HepG2 (cell line): ENCODE results near the gene LRP1B. TPM values are rescaled to one million over a fixed set of nuclear protein-coding genes. Genes with fewer than 3 reads are reported as not detected.

Source experiments
- ATAC-seq: fragments of 200-7000 bp; cut with Tn5 transposase; 3 replicates; pipeline ENCODE4 v1.9.1; 2020; ENCODE audit warnings: mild to moderate bottlenecking, moderate library complexity
- BruUV-seq: library from RNA; stranded (reverse); fragments of 400-500 nt; replicated peaks from 2 replicates; lab custom pipeline; 2021; lab: Mats Ljungman, UMichigan
- CTCF ChIA-PET: fragments of 300-600 bp; formaldehyde crosslinking; extraction: SDS; loops from one replicate; lab custom pipeline; 2021; ENCODE audit warnings: low total read pairs, inconsistent platforms, low intra/inter-chr PET ratio; lab: Yijun Ruan, JAX
- POLR2A ChIA-PET: fragments of 350-600 bp; sonication (Branson Sonifier 250); formaldehyde crosslinking; loops from one replicate; lab custom pipeline; 2020; ENCODE audit warnings: antibody characterized with exemption, inconsistent platforms; lab: Yijun Ruan, JAX
- DNase-seq: peaks from one replicate; pipeline ENCODE4 v3.0.0-alpha.2; 2015; ENCODE audit warnings: low spot score
- FAIRE-seq: peaks from 3 replicates; lab custom pipeline; 2011; peaks lifted over from hg19 to GRCh38; lab: Jason Lieb, UNC
- H2AFZ ChIP-seq: one replicate; pipeline ENCODE4 v1.6.1; 2011; ENCODE audit warnings: low read length, inconsistent platforms
- H3K27ac ChIP-seq: fragments of 300-600 bp; 3 replicates; pipeline ENCODE4 v1.8.0; 2011; ENCODE audit warnings: mixed run types, mild to moderate bottlenecking, mixed read lengths, low read length, inconsistent platforms; ENCODE audit not compliant: insufficient read depth; ENCODE audit errors: extremely low read length
- H3K27me3 ChIP-seq, 2 experiments: fragments of 200-600 bp in 1 of 2; 2 replicates in 1 of 2; 3 replicates in 1 of 2; pipeline versions ENCODE4 v1.6.0 to v1.8.0; 2011; ENCODE audit warnings: low read length in 2 of 2, mild to moderate bottlenecking in 2 of 2, moderate library complexity in 2 of 2, inconsistent platforms in 1 of 2; ENCODE audit not compliant: insufficient read depth in 2 of 2, control insufficient read depth in 1 of 2
- H3K36me3 ChIP-seq, 2 experiments: fragments of 200-600 bp in 1 of 2; replicated peaks in 1 of 2; 2 replicates in 1 of 2; 3 replicates in 1 of 2; pipeline versions ENCODE4 v1.5.1 to v1.8.0; 2011; ENCODE audit warnings: low read length in 2 of 2, inconsistent platforms in 1 of 2; ENCODE audit not compliant: insufficient read depth in 2 of 2, control insufficient read depth in 1 of 2
- H3K4me1 ChIP-seq: 2 replicates; pipeline ENCODE4 v1.5.1; 2012; ENCODE audit warnings: low read length, inconsistent platforms; ENCODE audit not compliant: insufficient read depth
- H3K4me2 ChIP-seq: 2 replicates; pipeline ENCODE4 v1.6.0; 2011; ENCODE audit warnings: low read depth, low read length, inconsistent platforms
- H3K4me3 ChIP-seq, 3 experiments: fragments of 200-600 bp in 1 of 3; sonication (generic), shearing (Covaris generic) in 1 of 3; replicated peaks in 1 of 3; 2 replicates each; pipeline ENCODE4 v1.5.1; 2011 to 2016; ENCODE audit warnings: low read length in 3 of 3, inconsistent platforms in 2 of 3, low read depth in 2 of 3, mild to moderate bottlenecking in 2 of 3, control low read depth in 1 of 3, mixed read lengths in 1 of 3; ENCODE audit not compliant: insufficient read depth in 1 of 3
- H3K79me2 ChIP-seq: one replicate; pipeline ENCODE4 v1.6.1; 2011; ENCODE audit warnings: low read length, inconsistent platforms; ENCODE audit not compliant: insufficient read depth
- H3K9ac ChIP-seq: 2 replicates; pipeline ENCODE4 v1.6.0; 2011; ENCODE audit warnings: mild to moderate bottlenecking, low read depth, low read length, inconsistent platforms; ENCODE audit not compliant: insufficient read depth
- H3K9me3 ChIP-seq: 2 replicates; pipeline ENCODE4 v1.5.1; 2012; ENCODE audit warnings: mild to moderate bottlenecking, low read length
- H4K20me1 ChIP-seq: 2 replicates; pipeline ENCODE4 v1.6.0; 2011; ENCODE audit warnings: inconsistent platforms, mild to moderate bottlenecking, low read length, moderate library complexity; ENCODE audit not compliant: insufficient read depth
- CHD2 ChIP-seq: IDR thresholded peaks from 2 replicates; pipeline ENCODE4 v1.6.1; 2011; ENCODE audit warnings: low read depth, low read length, improper control_type of control experiment
- ETV5 ChIP-seq: IDR thresholded peaks from 2 replicates; pipeline ENCODE4 v1.6.1; 2018; ENCODE audit warnings: missing biosample characterization, missing genetic modification reagents, inconsistent platforms, borderline replicate concordance
- FOXJ3 ChIP-seq: sonication (generic); formaldehyde crosslinking; IDR thresholded peaks from 2 replicates; pipeline ENCODE4 v1.4.0; 2020; ENCODE audit warnings: missing genetic modification reagents, mild to moderate bottlenecking, borderline replicate concordance
- MNT ChIP-seq: fragments of 450-650 bp; IDR thresholded peaks from 2 replicates; pipeline ENCODE4 v1.6.1; 2016
- MXD3 ChIP-seq: IDR thresholded peaks from 2 replicates; pipeline ENCODE4 v1.6.1; 2016; ENCODE audit warnings: mild to moderate bottlenecking, missing biosample characterization, missing genetic modification reagents
- MXI1 ChIP-seq: IDR thresholded peaks from 3 replicates; pipeline ENCODE4 v1.6.1; 2012; ENCODE audit warnings: low read depth, low read length, inconsistent platforms, borderline replicate concordance
- NPAS2 ChIP-seq: sonication (generic); formaldehyde crosslinking; IDR thresholded peaks from 2 replicates; pipeline ENCODE4 v1.8.0; 2022; ENCODE audit warnings: mild to moderate bottlenecking, missing genetic modification reagents, borderline replicate concordance
- NR2F2 ChIP-seq: IDR thresholded peaks from 2 replicates; pipeline ENCODE4 v1.6.1; 2012; ENCODE audit warnings: low read depth, inconsistent platforms, borderline replicate concordance
- PRDM10 ChIP-seq: sonication (generic); formaldehyde crosslinking; IDR thresholded peaks from 2 replicates; pipeline ENCODE4 v1.4.0; 2020; ENCODE audit warnings: low read depth, missing genetic modification reagents
- ZBTB42 ChIP-seq: sonication (generic); formaldehyde crosslinking; IDR thresholded peaks from 2 replicates; pipeline ENCODE4 v1.5.0; 2020; ENCODE audit warnings: mild to moderate bottlenecking, missing genetic modification reagents
- ZFP36 ChIP-seq: fragments of 150-350 bp; IDR thresholded peaks from 2 replicates; pipeline ENCODE4 v1.6.1; 2018; ENCODE audit warnings: borderline replicate concordance, low read length, low read depth; ENCODE audit not compliant: partially characterized antibody
- ZNF18 ChIP-seq: sonication (generic); formaldehyde crosslinking; IDR thresholded peaks from 2 replicates; pipeline ENCODE4 v1.8.0; 2022; ENCODE audit warnings: mild to moderate bottlenecking, missing genetic modification reagents; ENCODE audit not compliant: insufficient replicate concordance
- ZNF569 ChIP-seq: sonication (generic); formaldehyde crosslinking; IDR thresholded peaks from 2 replicates; pipeline ENCODE4 v1.5.0; 2020; ENCODE audit warnings: mild to moderate bottlenecking, missing genetic modification reagents, moderate library complexity, borderline replicate concordance
- ZNF720 ChIP-seq: sonication (generic); formaldehyde crosslinking; IDR thresholded peaks from 2 replicates; pipeline ENCODE4 v1.4.0; 2020; ENCODE audit warnings: missing genetic modification reagents
- ZNF766 ChIP-seq: sonication (generic); formaldehyde crosslinking; IDR thresholded peaks from 2 replicates; pipeline ENCODE4 v1.5.0; 2020; ENCODE audit warnings: missing genetic modification reagents, borderline replicate concordance
- ZUFSP ChIP-seq: sonication (generic); formaldehyde crosslinking; IDR thresholded peaks from 2 replicates; pipeline ENCODE4 v1.9.0; 2021; ENCODE audit warnings: missing genetic modification reagents, mild to moderate bottlenecking, borderline replicate concordance
- WGBS: methylation state at CpG from one replicate; pipeline ENCODE4 v1.1.6; 2017; ENCODE audit warnings: low lambda C conversion rate; 5-methylcytosine and 5-hydroxymethylcytosine counted together
- in situ Hi-C: cut with HindIII; loops from 2 replicates; pipeline ENCODE4 v1.10.0; 2017; ENCODE audit warnings: low pct_unique_long_range_greater_than_20kb; ENCODE audit not compliant: extremely low pct_ligation_motif_present
- intact Hi-C: fragments of 100-400 bp; cut with micrococcal nuclease; formaldehyde crosslinking; loops from one replicate; pipeline ENCODE4 v1.10.0; 2022; ENCODE audit not compliant: unreplicated experiment
- polyA plus RNA-seq, 8 experiments: library from polyadenylated mRNA; depleted of rRNA in 3 of 8; stranded (reverse) in 7 of 8; unstranded in 1 of 8; fragments of >200 nt; fragmentation: Illumina TruSeq in 4 of 8; extraction: Trizol in 4 of 8; gene quantifications; 2 replicates each; pipeline versions ENCODE4 v1.2.1 to v1.2.3, GENCODE V29; 2011 to 2016; ENCODE audit warnings: low read depth in 4 of 8, missing spikeins in 1 of 8, mixed read lengths in 1 of 8; ENCODE audit not compliant: insufficient read depth in 1 of 8
- total RNA-seq, 5 experiments: library from RNA; depleted of rRNA; stranded (reverse); fragments of >200 nt; fragmentation: Illumina TruSeq; extraction: Trizol; gene quantifications; 2 replicates each; pipeline ENCODE4 v1.2.3, GENCODE V29; 2016; ENCODE audit warnings: low read depth in 1 of 5

Gene LRP1B
- total and polyA plus RNA-seq, 2 of the 13 experiments (the other 11 are each of a cell fraction or from before 2014, with no cell fraction given), result 0.04 TPM; not detected in 1

- Histone ChIP-seq H3K27me3 (no peaks in the 10 kb centered on the region), H3K79me2 (no peaks in the 10 kb centered on the region), H3K27ac (no peak overlapping the region), H3K36me3 (no peaks in the 10 kb centered on the region), H3K9ac (no peak overlapping the region), H4K20me1 (no peaks in the 10 kb centered on the region), H3K9me3 (no peaks in the 10 kb centered on the region), H3K4me3 (no peak overlapping the region), H3K4me1 (peaks cover 6% of the 10 kb centered on the region), H3K4me2 (no peak overlapping the region), H2AFZ (no peak overlapping the region)
- FAIRE-seq (no peak), ATAC-seq (no peak), DNase-seq (no peak)
- in situ Hi-C loops, result no loop called here
- BruUV-seq, result no TSS peak
- POLR2A ChIA-PET, result no interaction called here
- 3% methylated on average over 2 of the region's 2 CpGs for WGBS
- intact Hi-C loops, result no loop called here
- CTCF ChIA-PET, result no interaction called here
- TF ChIP-seq PRDM10 (CRISPR knock-in tag), result no peak
- TF ChIP-seq FOXJ3 (CRISPR knock-in tag), result no peak
- no peak for TF ChIP-seq ZNF720
- TF ChIP-seq MXI1, result no peak
- TF ChIP-seq MXD3 (CRISPR knock-in tag), result no peak
- no peak for TF ChIP-seq ZNF766 (CRISPR knock-in tag)
- no peak for TF ChIP-seq ZBTB42 (CRISPR knock-in tag)
- TF ChIP-seq ZUFSP (CRISPR knock-in tag), result no peak
- no peak for TF ChIP-seq NPAS2 (CRISPR knock-in tag)
- TF ChIP-seq MNT, result no peak
- TF ChIP-seq ZNF569 (CRISPR knock-in tag), result no peak
- no peak for TF ChIP-seq ZNF18 (CRISPR knock-in tag)
- no peak for TF ChIP-seq NR2F2
- TF ChIP-seq ETV5 (CRISPR knock-in tag), result no peak
- TF ChIP-seq CHD2, result no peak
- no peak for TF ChIP-seq ZFP36
Observed at GRCh38 chr2:140481136-140481535, 1649.7 kb downstream of the LRP1B start.
